SK-N-SH (cell line): ENCODE measurements around the gene NTRK2.

Experiments used
- ELF1 ChIP-seq: IDR thresholded peaks from 2 replicates; pipeline ENCODE4 v1.4.0; 2012
- MXI1 ChIP-seq: IDR thresholded peaks from 2 replicates; pipeline ENCODE4 v1.6.1; 2012; ENCODE audit warnings: mild to moderate bottlenecking, low read depth, low read length, improper control_type of control experiment
- RCOR1 ChIP-seq: fragments of 150-350 bp; IDR thresholded peaks from 2 replicates; pipeline ENCODE4 v1.6.1; 2017; ENCODE audit warnings: antibody characterized with exemption, low read length
- TF ChIP-seq, protein P1 (sequence below): IDR thresholded peaks from 2 replicates; pipeline ENCODE4 v1.4.0; 2012; ENCODE audit warnings: low read depth

DNA sequence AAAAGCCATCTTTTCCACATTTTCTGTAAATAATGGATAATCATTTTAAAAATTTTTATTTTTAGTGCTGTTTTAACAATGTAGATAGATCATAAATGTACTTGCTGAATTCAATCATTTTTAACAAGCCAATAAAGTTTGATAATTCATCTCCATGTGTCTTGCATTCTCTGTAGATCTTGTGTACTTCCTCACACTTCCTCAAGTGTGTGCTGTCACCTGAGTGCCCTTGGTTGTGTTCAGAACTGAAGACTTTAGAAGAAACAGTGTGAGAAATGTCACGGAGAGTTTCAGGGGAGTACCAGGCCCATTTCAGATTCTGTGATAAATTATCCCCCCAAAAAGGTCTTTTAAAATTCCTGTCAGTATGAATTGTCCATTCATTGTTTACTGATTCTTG lies 146.0 kb downstream of the NTRK2 start:
- TF ChIP-seq ELF1 (no peak), MXI1 (no peak), RCOR1 (no peak)
- TF ChIP-seq, protein P1, sequence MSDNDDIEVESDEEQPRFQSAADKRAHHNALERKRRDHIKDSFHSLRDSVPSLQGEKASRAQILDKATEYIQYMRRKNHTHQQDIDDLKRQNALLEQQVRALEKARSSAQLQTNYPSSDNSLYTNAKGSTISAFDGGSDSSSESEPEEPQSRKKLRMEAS: no peak
